HepG2 (cell line): ENCODE results near the gene TBC1D1. TPM values are rescaled to one million over a fixed set of nuclear protein-coding genes. Genes with fewer than 3 reads are reported as not detected.

ENCODE experiments used
- ATAC-seq: fragments of 200-7000 bp; cut with Tn5 transposase; 3 replicates; pipeline ENCODE4 v1.9.1; 2020; ENCODE audit warnings: mild to moderate bottlenecking, moderate library complexity
- BruUV-seq: library from RNA; stranded (reverse); fragments of 400-500 nt; replicated peaks from 2 replicates; lab custom pipeline; 2021; lab: Mats Ljungman, UMichigan
- CTCF ChIA-PET: fragments of 300-600 bp; formaldehyde crosslinking; extraction: SDS; loops from one replicate; lab custom pipeline; 2021; ENCODE audit warnings: low total read pairs, inconsistent platforms, low intra/inter-chr PET ratio; lab: Yijun Ruan, JAX
- POLR2A ChIA-PET: fragments of 350-600 bp; sonication (Branson Sonifier 250); formaldehyde crosslinking; loops from one replicate; lab custom pipeline; 2020; ENCODE audit warnings: antibody characterized with exemption, inconsistent platforms; lab: Yijun Ruan, JAX
- DNase-seq: peaks from one replicate; pipeline ENCODE4 v3.0.0-alpha.2; 2015; ENCODE audit warnings: low spot score
- FAIRE-seq: peaks from 3 replicates; lab custom pipeline; 2011; peaks lifted over from hg19 to GRCh38; lab: Jason Lieb, UNC
- H2AFZ ChIP-seq: one replicate; pipeline ENCODE4 v1.6.1; 2011; ENCODE audit warnings: low read length, inconsistent platforms
- H3K27ac ChIP-seq: fragments of 300-600 bp; 3 replicates; pipeline ENCODE4 v1.8.0; 2011; ENCODE audit warnings: mixed run types, mild to moderate bottlenecking, mixed read lengths, low read length, inconsistent platforms; ENCODE audit not compliant: insufficient read depth; ENCODE audit errors: extremely low read length
- H3K27me3 ChIP-seq, 2 experiments: fragments of 200-600 bp in 1 of 2; 2 replicates in 1 of 2; 3 replicates in 1 of 2; pipeline versions ENCODE4 v1.6.0 to v1.8.0; 2011; ENCODE audit warnings: low read length in 2 of 2, mild to moderate bottlenecking in 2 of 2, moderate library complexity in 2 of 2, inconsistent platforms in 1 of 2; ENCODE audit not compliant: insufficient read depth in 2 of 2, control insufficient read depth in 1 of 2
- H3K36me3 ChIP-seq, 2 experiments: fragments of 200-600 bp in 1 of 2; replicated peaks in 1 of 2; 2 replicates in 1 of 2; 3 replicates in 1 of 2; pipeline versions ENCODE4 v1.5.1 to v1.8.0; 2011; ENCODE audit warnings: low read length in 2 of 2, inconsistent platforms in 1 of 2; ENCODE audit not compliant: insufficient read depth in 2 of 2, control insufficient read depth in 1 of 2
- H3K4me1 ChIP-seq: 2 replicates; pipeline ENCODE4 v1.5.1; 2012; ENCODE audit warnings: low read length, inconsistent platforms; ENCODE audit not compliant: insufficient read depth
- H3K4me2 ChIP-seq: 2 replicates; pipeline ENCODE4 v1.6.0; 2011; ENCODE audit warnings: low read depth, low read length, inconsistent platforms
- H3K4me3 ChIP-seq, 3 experiments: fragments of 200-600 bp in 1 of 3; sonication (generic), shearing (Covaris generic) in 1 of 3; replicated peaks in 1 of 3; 2 replicates each; pipeline ENCODE4 v1.5.1; 2011 to 2016; ENCODE audit warnings: low read length in 3 of 3, inconsistent platforms in 2 of 3, low read depth in 2 of 3, mild to moderate bottlenecking in 2 of 3, control low read depth in 1 of 3, mixed read lengths in 1 of 3; ENCODE audit not compliant: insufficient read depth in 1 of 3
- H3K79me2 ChIP-seq: one replicate; pipeline ENCODE4 v1.6.1; 2011; ENCODE audit warnings: low read length, inconsistent platforms; ENCODE audit not compliant: insufficient read depth
- H3K9ac ChIP-seq: 2 replicates; pipeline ENCODE4 v1.6.0; 2011; ENCODE audit warnings: mild to moderate bottlenecking, low read depth, low read length, inconsistent platforms; ENCODE audit not compliant: insufficient read depth
- H3K9me3 ChIP-seq: 2 replicates; pipeline ENCODE4 v1.5.1; 2012; ENCODE audit warnings: mild to moderate bottlenecking, low read length
- H4K20me1 ChIP-seq: 2 replicates; pipeline ENCODE4 v1.6.0; 2011; ENCODE audit warnings: inconsistent platforms, mild to moderate bottlenecking, low read length, moderate library complexity; ENCODE audit not compliant: insufficient read depth
- PHF5A ChIP-seq: IDR thresholded peaks from one replicate; pipeline ENCODE4 v1.6.1; 2018; ENCODE audit warnings: low read depth, missing genetic modification reagents; ENCODE audit not compliant: unreplicated experiment
- RARG ChIP-seq: sonication (generic); formaldehyde crosslinking; IDR thresholded peaks from 2 replicates; pipeline ENCODE4 v1.4.0; 2020; ENCODE audit warnings: low read depth, mild to moderate bottlenecking, missing genetic modification reagents
- SMARCC2 ChIP-seq: fragments of 450-650 bp; IDR thresholded peaks from 2 replicates; pipeline ENCODE4 v1.6.1; 2017; ENCODE audit warnings: antibody characterized with exemption, mild to moderate bottlenecking
- TEAD3 ChIP-seq: optimal IDR thresholded peaks from 2 replicates; pipeline ENCODE3; 2016; ENCODE audit warnings: borderline replicate concordance
- ZBTB21 ChIP-seq: sonication (generic); formaldehyde crosslinking; IDR thresholded peaks from 2 replicates; pipeline ENCODE4 v1.4.0; 2020; ENCODE audit warnings: missing genetic modification reagents
- ZBTB42 ChIP-seq: sonication (generic); formaldehyde crosslinking; IDR thresholded peaks from 2 replicates; pipeline ENCODE4 v1.5.0; 2020; ENCODE audit warnings: mild to moderate bottlenecking, missing genetic modification reagents
- ZNF260 ChIP-seq: sonication (generic); formaldehyde crosslinking; IDR thresholded peaks from 2 replicates; pipeline ENCODE4 v1.4.0; 2020; ENCODE audit warnings: missing genetic modification reagents, low read depth, mild to moderate bottlenecking, borderline replicate concordance
- ZNF354B ChIP-seq: sonication (generic); formaldehyde crosslinking; IDR thresholded peaks from 2 replicates; pipeline ENCODE4 v1.8.0; 2022; ENCODE audit warnings: mild to moderate bottlenecking, missing genetic modification reagents
- ZNF660 ChIP-seq: sonication (generic); formaldehyde crosslinking; IDR thresholded peaks from 2 replicates; pipeline ENCODE4 v1.5.1; 2020; ENCODE audit warnings: mild to moderate bottlenecking, low read depth, missing genetic modification reagents, borderline replicate concordance
- ZNF75D ChIP-seq: sonication (generic); formaldehyde crosslinking; IDR thresholded peaks from 2 replicates; pipeline ENCODE4 v1.8.1; 2023; ENCODE audit warnings: missing genetic modification reagents, mild to moderate bottlenecking, borderline replicate concordance
- ZNF839 ChIP-seq: sonication (generic); formaldehyde crosslinking; IDR thresholded peaks from 2 replicates; pipeline ENCODE4 v1.4.0; 2020; ENCODE audit warnings: missing genetic modification reagents, mild to moderate bottlenecking, borderline replicate concordance
- WGBS: methylation state at CpG from one replicate; pipeline ENCODE4 v1.1.6; 2017; ENCODE audit warnings: low lambda C conversion rate; 5-methylcytosine and 5-hydroxymethylcytosine counted together
- in situ Hi-C: cut with HindIII; loops from 2 replicates; pipeline ENCODE4 v1.10.0; 2017; ENCODE audit warnings: low pct_unique_long_range_greater_than_20kb; ENCODE audit not compliant: extremely low pct_ligation_motif_present
- intact Hi-C: fragments of 100-400 bp; cut with micrococcal nuclease; formaldehyde crosslinking; loops from one replicate; pipeline ENCODE4 v1.10.0; 2022; ENCODE audit not compliant: unreplicated experiment
- polyA plus RNA-seq, 8 experiments: library from polyadenylated mRNA; depleted of rRNA in 3 of 8; stranded (reverse) in 7 of 8; unstranded in 1 of 8; fragments of >200 nt; fragmentation: Illumina TruSeq in 4 of 8; extraction: Trizol in 4 of 8; gene quantifications; 2 replicates each; pipeline versions ENCODE4 v1.2.1 to v1.2.3, GENCODE V29; 2011 to 2016; ENCODE audit warnings: low read depth in 4 of 8, missing spikeins in 1 of 8, mixed read lengths in 1 of 8; ENCODE audit not compliant: insufficient read depth in 1 of 8
- total RNA-seq, 5 experiments: library from RNA; depleted of rRNA; stranded (reverse); fragments of >200 nt; fragmentation: Illumina TruSeq; extraction: Trizol; gene quantifications; 2 replicates each; pipeline ENCODE4 v1.2.3, GENCODE V29; 2016; ENCODE audit warnings: low read depth in 1 of 5
- TF ChIP-seq, protein P1 (sequence below): sonication (generic); formaldehyde crosslinking; IDR thresholded peaks from 2 replicates; pipeline ENCODE4 v1.5.1; 2020; ENCODE audit warnings: mild to moderate bottlenecking, moderate library complexity, missing genetic modification reagents
- TF ChIP-seq, protein P2 (sequence below): IDR thresholded peaks from 2 replicates; pipeline ENCODE4 v1.6.1; 2016; ENCODE audit warnings: missing genetic modification reagents, missing compliant biosample characterization
- TF ChIP-seq, protein P3 (sequence below): sonication (generic); formaldehyde crosslinking; IDR thresholded peaks from 2 replicates; pipeline ENCODE4 v1.5.0; 2020; ENCODE audit warnings: missing genetic modification reagents

The TBC1D1 gene
- total and polyA plus RNA-seq, 2 of the 13 experiments (the other 11 are each of a cell fraction or from before 2014, with no cell fraction given): 37.3 to 62.8 TPM

DNA sequence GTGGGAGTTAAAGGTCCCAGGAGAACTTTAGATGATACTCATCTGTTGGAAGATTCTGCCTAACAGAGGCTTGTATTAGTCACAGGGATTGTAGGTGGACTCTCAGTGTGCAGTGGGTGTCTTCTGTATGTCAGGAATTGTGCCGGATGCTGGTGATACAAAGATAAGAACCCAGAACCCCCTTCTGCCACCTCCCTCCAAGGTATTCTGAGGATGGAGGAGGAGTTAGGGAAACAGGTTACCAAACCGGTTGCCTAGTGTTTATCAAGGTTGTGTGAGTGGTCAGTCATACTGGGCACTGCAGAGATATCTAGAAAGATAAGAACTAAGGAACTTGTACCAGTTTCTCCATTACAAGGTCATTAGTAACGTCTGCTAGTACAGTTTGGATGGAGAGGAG is 130.9 kb downstream of the TBC1D1 start:
- BruUV-seq: no TSS peak
- no peak for FAIRE-seq
- Histone ChIP-seq H3K27me3 (no peaks in the 10 kb centered on the region), H3K9ac (no peak overlapping the region), H3K9me3 (no peaks in the 10 kb centered on the region), H3K36me3 (peaks cover 3 to 22% of the 10 kb centered on the region in 2 experiments; a peak in 3 of 5 replicates), H3K4me1 (no peaks in the 10 kb centered on the region), H4K20me1 (no peaks in the 10 kb centered on the region), H2AFZ (no peak overlapping the region), H3K79me2 (no peaks in the 10 kb centered on the region), H3K27ac (no peak overlapping the region), H3K4me3 (no peak overlapping the region), H3K4me2 (no peak overlapping the region)
- TF ChIP-seq, protein P1, sequence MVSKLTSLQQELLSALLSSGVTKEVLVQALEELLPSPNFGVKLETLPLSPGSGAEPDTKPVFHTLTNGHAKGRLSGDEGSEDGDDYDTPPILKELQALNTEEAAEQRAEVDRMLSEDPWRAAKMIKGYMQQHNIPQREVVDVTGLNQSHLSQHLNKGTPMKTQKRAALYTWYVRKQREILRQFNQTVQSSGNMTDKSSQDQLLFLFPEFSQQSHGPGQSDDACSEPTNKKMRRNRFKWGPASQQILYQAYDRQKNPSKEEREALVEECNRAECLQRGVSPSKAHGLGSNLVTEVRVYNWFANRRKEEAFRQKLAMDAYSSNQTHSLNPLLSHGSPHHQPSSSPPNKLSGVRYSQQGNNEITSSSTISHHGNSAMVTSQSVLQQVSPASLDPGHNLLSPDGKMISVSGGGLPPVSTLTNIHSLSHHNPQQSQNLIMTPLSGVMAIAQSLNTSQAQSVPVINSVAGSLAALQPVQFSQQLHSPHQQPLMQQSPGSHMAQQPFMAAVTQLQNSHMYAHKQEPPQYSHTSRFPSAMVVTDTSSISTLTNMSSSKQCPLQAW (CRISPR knock-in tag): no peak
- TF ChIP-seq ZNF354B (CRISPR knock-in tag): no peak
- TF ChIP-seq ZNF839 (CRISPR knock-in tag): no peak
- TF ChIP-seq TEAD3 (CRISPR knock-in tag): no peak
- TF ChIP-seq, protein P2, sequence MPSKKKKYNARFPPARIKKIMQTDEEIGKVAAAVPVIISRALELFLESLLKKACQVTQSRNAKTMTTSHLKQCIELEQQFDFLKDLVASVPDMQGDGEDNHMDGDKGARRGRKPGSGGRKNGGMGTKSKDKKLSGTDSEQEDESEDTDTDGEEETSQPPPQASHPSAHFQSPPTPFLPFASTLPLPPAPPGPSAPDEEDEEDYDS (CRISPR knock-in tag): no peak
- TF ChIP-seq PHF5A (CRISPR knock-in tag): no peak
- TF ChIP-seq SMARCC2: no peak
- no peak for TF ChIP-seq ZNF260 (CRISPR knock-in tag)
- no peak for TF ChIP-seq RARG
- TF ChIP-seq, protein P3, sequence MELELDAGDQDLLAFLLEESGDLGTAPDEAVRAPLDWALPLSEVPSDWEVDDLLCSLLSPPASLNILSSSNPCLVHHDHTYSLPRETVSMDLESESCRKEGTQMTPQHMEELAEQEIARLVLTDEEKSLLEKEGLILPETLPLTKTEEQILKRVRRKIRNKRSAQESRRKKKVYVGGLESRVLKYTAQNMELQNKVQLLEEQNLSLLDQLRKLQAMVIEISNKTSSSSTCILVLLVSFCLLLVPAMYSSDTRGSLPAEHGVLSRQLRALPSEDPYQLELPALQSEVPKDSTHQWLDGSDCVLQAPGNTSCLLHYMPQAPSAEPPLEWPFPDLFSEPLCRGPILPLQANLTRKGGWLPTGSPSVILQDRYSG (CRISPR knock-in tag): no peak
- TF ChIP-seq ZBTB42 (CRISPR knock-in tag): no peak
- no peak for TF ChIP-seq ZNF660
- no peak for TF ChIP-seq ZBTB21
- TF ChIP-seq ZNF75D (CRISPR knock-in tag): no peak
- CTCF ChIA-PET: no interaction called here
- no peak for DNase-seq
- WGBS: 93% methylated on average over 3 of the region's 3 CpGs
- intact Hi-C loops (no loop called here), in situ Hi-C loops (no loop called here)
- POLR2A ChIA-PET: no interaction called here
- ATAC-seq: no peak
